Stimulated activated CD8-positive, alpha-beta memory T cell treated with anti-CD3 and anti-CD28 coated beads, Interleukin-4, amount 100 ng/mL, for 48 hours (primary cell): ENCODE results near the gene CASP8AP2.
"Not testable (repeated sequence)": the region's sequence is repeated elsewhere in the genome, so short reads cannot be mapped to it uniquely, and the experiment has no call there.

Experiments used
- DNase-seq: peaks from one replicate; pipeline ENCODE4 v3.0.0-alpha.2; 2020

Gene CASP8AP2

DNA sequence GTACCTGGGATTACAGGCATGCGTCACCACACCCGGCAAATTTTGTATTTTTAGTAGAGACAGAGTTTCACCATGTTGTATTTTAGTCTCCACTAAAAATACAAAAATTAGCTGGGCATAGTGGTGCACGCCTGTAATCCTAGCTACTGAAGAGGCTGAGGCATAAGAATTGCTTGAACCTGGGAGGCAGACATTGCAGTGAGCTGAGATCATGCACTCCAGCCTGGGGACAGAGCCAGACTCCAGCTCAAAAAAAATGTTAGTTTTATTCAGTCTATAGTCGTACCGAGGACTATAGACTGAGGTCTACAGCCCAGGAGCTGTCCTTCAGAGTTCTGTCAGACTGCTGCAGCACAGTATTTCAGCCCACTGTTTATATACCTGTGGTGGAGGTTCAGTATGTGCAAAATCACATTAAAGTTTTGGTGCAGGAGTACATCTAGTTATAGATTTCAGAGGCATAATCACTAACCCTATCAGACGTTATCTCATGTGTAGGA lies 3.6 kb upstream of the CASP8AP2 start:
- no peak for DNase-seq

DNA sequence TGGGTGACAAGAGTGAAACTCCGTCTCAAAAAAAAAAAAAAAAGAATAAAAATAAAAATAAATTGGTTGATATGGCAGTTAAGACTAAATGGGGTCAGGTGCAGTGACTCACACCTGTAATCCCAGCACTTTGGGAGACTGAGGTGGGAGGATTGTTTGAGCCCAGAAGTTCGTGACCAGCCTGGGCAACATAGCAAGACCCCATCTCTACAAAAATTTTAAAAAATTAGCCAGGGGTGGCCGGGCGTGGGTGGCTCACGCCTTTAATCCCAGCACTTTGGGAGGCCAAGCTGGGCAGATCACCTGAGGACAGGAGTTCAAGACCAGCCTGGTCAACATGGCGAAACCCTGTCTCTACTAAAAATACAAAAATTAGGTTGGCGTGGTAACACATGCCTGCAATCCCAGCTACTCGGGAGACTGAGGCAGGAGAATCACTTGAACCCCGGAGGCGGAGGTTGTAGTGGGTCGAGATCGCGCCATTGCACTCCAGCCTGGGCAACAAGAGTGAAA lies 1.1 kb upstream of the CASP8AP2 start:
- DNase-seq = not testable (repeated sequence)

- DNase-seq = peak; percentile 39
These were observed 650 bp upstream of the CASP8AP2 start for GRCh38 chr6:89828988-89829471.

DNA sequence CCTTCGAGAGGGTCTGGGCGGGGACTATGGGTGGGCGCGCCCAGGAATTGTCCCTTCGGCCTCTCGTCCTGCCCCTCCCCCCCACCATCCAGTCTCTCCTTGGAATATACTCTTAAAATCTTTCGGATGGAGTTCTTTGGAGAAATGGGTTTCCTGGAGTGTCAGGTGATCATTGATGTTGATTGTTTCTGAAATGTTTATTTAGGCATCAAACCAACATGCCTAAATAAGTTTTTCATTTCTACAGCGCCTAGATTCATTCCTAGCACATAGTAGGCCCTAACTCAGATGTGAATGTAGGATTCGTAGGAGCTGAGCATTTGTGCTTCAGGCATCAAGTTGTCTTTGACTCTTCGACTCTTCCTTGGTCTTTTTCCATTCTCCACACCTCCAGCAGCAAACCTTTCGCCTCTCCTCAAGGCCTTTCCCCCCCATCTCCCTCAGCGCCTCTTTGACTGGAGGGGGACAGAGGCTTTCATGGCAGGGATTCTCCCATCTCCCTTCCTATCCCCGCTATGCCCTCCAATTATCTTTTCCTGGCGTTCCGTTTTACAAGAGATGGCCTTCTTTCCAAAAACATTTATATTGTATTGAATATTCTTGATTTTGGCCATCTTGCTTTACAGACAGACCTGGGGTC lies 610 bp downstream of the CASP8AP2 start:
- DNase-seq = no peak

DNA sequence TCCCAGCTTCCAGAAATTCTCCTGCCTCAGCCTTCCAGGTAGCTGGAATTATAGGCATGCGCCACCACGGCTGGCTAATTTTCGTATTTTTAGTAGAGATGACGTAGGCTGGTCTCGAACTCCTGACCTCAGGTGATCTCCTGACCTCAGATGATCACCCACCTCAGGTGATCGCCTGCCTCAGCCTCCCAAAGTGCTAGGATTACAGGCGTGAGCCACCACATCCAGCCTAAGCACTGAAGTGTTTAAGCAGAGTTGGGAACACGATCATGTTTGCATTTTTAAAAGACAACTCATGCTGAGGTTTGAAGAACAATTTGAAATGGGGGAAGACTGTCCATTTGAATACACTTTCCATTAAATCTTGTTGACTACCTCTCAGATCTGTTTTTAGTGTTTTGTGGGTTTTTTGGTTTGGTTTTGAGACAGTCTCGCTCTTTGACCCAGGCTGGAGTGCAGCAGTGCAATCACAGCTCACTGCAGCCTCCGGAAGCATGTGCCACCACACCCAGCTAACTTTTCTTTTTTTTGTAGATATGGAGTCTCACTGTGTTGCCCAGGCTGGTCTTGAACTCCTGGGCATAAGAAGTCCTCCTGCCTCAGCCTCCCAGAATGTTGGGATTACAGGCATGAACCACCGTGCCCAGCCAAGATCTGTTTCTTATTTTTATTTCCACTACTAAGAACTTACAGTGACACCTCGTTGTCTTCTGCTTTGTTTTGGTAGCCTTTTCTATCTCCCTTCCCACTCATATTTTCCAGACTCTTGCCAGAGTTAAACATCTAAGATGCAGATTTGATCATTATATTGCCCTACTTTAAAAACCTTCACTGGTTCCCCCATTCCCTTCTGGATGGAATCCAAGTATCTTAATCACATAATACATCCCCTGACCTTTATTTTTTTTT lies 5.5 kb downstream of the CASP8AP2 start:
- DNase-seq = peak; percentile 59

DNA sequence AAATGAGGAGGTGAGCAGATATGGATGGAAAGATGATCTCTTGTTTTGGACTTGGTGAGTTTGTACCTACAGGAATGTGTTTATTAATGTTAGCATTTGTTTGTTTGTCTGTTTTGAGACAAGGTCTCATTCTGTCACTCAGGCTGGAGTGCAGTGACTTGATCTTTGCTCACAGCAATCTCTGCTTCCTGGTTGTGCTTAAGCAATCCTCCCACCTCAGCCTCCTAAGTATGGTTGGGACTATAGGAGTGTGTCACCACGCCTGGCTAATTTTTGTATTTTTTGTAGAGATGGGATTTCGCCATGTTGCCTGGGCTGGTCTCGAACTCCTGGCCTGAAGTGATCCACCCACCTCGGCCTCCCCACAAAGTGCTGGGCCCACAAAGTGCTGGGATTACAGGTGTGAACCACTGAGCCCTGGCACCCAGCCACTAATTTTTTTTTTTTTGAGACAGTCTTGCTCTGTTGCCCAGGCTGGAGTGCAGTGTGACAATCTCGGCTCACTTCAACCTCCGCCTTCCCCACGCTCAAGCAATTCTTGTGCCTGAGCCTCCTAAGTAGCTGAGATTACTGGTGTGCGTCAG lies 7.1 kb downstream of the CASP8AP2 start:
- DNase-seq = no peak

GRCh38 chr6:89840538-89840937 lies 10.9 kb downstream of the CASP8AP2 start:
- DNase-seq = no peak

DNA sequence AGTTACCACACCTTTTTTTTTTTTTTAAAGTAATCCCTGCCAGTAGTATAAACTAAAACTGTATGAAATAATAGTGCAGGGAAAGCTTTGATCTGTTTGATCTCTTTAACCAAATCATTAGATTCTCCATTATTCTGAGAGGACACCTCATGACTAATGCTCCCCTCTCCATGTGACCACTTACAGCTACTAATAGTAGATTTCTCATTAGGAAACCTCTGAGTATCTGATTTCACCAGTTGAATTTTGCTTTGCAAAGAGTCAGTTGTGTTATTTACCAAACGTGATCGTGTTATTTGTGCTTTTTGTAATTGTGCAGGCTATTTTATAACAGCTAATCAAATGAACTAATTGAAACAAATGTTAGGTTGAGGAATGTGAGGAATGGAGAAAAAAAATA lies 12.5 kb downstream of the CASP8AP2 start:
- no peak for DNase-seq

DNA sequence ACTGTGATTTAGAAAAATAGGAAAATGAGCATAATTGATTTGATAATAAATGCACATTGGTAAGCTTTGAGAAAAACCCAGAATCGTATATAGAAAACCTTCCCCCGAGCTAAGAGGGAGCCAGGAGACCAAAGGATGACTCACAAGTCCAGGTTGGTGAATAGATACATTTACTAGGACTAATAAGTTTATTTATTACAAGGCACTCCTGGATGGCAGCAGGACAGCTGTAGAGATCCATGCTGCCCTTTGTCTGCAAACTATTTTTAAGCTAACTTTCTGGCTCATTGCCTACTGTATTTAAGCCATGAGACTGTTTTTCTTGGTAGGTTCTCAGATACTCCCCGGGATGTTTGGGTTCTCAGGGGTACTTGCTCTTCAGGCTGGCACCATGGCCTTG lies 13.4 kb downstream of the CASP8AP2 start:
- DNase-seq = no peak

DNA sequence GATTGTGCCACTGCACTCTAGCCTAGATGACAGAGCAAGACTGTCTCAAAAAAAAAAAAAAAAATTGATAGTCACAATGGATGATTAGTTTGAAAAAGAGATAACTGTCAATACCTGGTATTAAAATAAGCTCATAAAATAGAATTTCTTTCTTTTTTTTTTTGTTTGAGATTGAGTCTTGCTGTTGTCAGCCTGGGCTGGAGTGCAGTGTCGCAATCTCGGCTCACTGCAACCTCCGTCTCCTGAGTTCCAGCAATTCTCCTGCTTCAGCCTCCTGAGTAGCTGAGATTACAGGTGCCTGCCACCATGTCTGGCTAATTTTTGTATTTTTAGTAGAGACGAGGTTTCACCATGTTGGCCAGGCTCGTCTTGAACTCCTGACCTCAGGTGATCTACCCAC lies 17.8 kb downstream of the CASP8AP2 start:
- DNase-seq = not testable (repeated sequence)

GRCh38 chr6:89853068-89853467 lies 23.4 kb downstream of the CASP8AP2 start:
- no peak for DNase-seq

DNA sequence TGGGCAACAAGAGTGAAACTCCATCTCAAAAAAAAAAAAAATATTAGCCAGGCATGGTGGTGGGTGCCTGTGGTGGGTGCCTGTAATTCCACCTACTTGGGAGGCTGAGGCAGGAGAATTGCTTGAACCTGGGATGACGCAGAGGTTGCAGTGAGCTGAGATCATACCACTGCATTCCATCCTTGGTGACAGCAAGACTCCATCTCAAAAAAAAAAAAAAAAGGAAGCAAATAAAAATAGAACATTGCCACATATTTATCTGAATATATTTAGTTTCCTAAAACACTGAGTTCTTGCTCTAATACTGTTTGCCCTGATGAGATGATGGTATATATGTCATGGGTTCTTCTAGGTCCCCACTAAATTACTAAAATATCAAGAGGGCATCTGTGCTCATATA lies 28.4 kb downstream of the CASP8AP2 start:
- DNase-seq = no peak

DNA sequence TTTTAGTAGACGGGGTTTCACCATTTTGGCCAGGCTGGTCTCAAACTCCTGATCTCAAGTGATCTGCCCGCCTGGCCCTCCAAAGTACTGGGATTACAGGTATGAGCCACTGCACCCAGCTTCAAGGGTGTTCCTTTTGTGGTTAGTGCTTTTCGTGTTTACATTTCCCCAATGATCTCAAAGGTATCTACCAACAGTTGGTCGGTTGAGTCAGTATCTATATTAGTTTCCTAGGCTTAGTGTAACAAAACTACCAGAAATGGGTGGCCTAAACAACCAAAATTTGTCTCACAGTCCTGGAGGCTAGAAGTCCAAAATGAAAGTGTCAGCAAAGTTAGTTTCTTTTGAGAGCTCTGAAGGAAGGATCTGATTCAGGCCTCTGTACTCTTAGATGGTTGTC lies 30.1 kb downstream of the CASP8AP2 start:
- DNase-seq = peak; percentile 31

- DNase-seq = no peak
These were observed 32.6 kb downstream of the CASP8AP2 start for GRCh38 chr6:89862273-89862672.

- no peak for DNase-seq
These were observed 33.0 kb downstream of the CASP8AP2 start for GRCh38 chr6:89862698-89863097.

DNA sequence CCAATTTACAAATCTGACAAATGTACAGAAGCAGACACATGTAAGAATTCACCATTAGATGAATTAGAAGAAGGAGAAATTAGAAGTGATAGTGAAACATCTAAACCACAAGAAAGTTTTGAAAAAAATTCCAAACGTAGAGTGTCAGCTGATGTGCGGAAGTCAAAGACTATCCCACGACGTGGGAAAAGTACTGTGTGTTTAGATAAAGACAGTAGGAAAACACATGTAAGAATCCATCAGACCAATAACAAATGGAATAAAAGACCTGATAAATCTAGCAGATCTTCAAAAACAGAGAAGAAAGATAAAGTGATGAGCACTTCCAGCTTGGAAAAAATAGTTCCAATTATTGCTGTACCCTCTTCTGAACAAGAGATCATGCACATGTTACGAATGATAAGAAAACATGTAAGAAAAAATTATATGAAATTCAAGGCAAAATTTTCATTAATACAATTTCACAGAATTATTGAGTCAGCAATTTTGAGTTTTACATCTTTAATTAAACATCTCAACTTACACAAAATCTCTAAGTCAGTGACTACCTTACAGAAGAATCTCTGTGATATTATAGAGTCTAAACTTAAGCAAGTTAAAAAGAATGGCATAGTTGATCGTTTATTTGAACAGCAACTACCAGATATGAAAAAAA lies 36.5 kb downstream of the CASP8AP2 start:
- no peak for DNase-seq

- DNase-seq = no peak
These were observed 44.0 kb downstream of the CASP8AP2 start for GRCh38 chr6:89873721-89874120.

GRCh38 chr6:89874438-89874837 lies 44.8 kb downstream of the CASP8AP2 start:
- no peak for DNase-seq

DNA sequence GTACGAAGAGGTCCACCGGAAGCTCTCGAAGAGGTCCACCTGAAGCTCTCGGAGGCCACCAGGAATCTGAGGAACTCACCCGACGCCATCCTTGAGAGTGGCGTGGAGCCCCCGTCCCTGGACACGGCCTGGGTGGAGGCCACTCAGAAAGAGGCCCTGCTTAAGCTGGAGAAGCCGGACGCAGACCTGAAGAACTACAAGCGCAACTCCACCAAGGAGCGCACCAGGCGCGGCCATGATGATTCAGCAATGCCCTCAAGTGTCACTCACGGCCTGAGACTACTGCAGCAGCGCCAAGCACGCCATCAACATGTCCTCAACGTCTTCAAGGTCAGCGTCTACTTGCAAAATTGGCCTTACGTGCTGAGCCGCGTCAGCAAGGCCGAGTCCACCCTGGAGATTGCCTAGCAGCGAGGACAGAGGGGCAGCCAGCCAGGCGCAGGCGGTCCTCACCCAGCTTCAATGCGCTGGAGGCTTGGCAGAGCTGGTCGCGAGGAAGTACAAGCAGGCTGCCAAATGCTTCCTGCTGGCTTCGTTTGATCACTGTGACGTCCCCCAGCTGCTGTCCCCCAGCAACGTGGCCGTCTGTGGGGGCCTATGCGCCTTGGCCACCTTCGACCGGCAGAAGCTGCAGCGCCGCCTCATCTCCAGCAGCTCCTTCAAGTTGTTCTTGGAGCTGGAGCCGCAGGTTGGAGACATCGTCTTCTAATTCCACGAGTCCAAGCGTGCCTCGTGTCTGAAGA lies 56.9 kb downstream of the CASP8AP2 start:
- DNase-seq = no peak

- no peak for DNase-seq
These were observed 57.9 kb downstream of the CASP8AP2 start for GRCh38 chr6:89887452-89888137.

- no peak for DNase-seq
These were observed 58.4 kb downstream of the CASP8AP2 start for GRCh38 chr6:89888138-89888514.

DNA sequence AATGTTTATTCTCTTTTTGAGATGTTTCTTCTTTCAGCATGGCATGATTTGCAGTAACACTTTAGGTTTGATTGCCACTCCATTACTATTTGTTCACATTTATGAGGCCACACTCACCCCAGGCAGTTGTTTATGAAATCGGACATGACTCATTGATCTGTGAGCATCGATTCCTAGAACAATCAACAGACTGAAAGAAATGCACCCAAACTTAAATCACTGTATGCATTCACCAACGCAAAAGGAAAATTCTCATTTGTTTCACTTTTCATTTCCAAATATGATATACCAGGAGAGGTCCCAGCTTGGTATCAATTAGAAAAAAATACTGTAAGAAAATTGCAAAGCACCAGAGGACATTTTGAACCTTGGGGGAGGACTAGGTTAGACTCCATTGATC lies 59.2 kb downstream of the CASP8AP2 start:
- no peak for DNase-seq
